Measurements from ENCODE around the gene DEAF1. TPM values are rescaled to one million over a fixed set of nuclear protein-coding genes. Genes with fewer than 3 reads are reported as not detected.

Gene DEAF1
- total RNA-seq, 2 donors from 2014 or later, result 40.5 to 66.1 TPM

GRCh38 chr11:726278-727220, 31.5 kb upstream of the DEAF1 start:
- H3K9me3 Mint-ChIP-seq, result no peaks in the 10 kb centered on the region
- ATAC-seq (replicated peaks in 1 of 2), result peak; percentile 44 to 68

DNA sequence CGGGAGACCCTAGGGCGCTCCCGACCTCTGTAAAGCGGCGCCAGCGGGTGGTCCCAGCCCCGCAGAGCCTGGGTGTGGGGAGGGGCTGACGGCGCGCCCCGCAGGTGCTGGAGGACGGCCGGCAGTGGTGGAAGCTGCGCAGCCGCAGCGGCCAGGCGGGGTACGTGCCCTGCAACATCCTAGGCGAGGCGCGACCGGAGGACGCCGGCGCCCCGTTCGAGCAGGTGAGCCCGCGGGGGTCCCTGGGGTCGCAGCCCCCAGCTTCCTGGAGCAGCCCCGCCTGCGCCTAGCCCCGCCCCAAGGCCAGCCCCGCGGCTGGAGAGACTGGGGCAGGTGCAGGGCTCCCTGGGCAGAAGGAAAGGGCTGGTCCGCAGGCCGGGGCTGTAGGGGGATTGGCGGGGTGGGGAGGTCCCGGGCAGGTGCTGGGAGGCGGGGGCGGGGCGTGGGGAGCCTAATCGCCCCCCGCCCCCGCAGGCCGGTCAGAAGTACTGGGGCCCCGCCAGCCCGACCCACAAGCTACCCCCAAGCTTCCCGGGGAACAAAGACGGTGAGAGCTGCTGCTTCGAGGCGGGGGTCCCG, 30.7 kb upstream of the DEAF1 start:
- peak; percentile 3 to 17 for ATAC-seq (replicated peaks in 1 of 2)
- Mint-ChIP-seq H3K27me3 (ENCODE audit: low read depth) (peaks cover 12% of the 10 kb centered on the region), H3K9me3 (no peaks in the 10 kb centered on the region), H3K4me3 (peak overlapping the region; percentile 63 to 81), H3K4me1 (ENCODE audit: low read depth) (peaks cover 20% of the 10 kb centered on the region), H3K27ac (no peak overlapping the region), H3K36me3 (ENCODE audit: insufficient read depth in 2 of 2) (peaks cover 0 to 2% of the 10 kb centered on the region in 2 donors)
- DNase-seq, result no peak

More at GRCh38 chr11:726278-727220, 31.5 kb upstream of the DEAF1 start:
- Mint-ChIP-seq H3K36me3 (ENCODE audit: insufficient read depth in 2 of 2) (peaks cover 0 to 2% of the 10 kb centered on the region in 2 donors), H3K27me3 (ENCODE audit: low read depth) (peaks cover 8% of the 10 kb centered on the region), H3K4me1 (ENCODE audit: low read depth) (peaks cover 16% of the 10 kb centered on the region), H3K4me3 (peak overlapping the region; percentile 65 to 81), H3K27ac (no peak overlapping the region)
- DNase-seq, result peak; percentile 69 to 70

- peaks cover 20% of the 10 kb centered on the region for H3K4me1 Mint-ChIP-seq (ENCODE audit: low read depth)
- peak overlapping the region; percentile 63 to 81 for H3K4me3 Mint-ChIP-seq
- no peak overlapping the region for H3K27ac Mint-ChIP-seq
- H3K9me3 Mint-ChIP-seq, result no peaks in the 10 kb centered on the region
- peaks cover 16% of the 10 kb centered on the region for H3K27me3 Mint-ChIP-seq (ENCODE audit: low read depth)
- no peak for ATAC-seq (replicated peaks in 1 of 2)
- no peak for DNase-seq
- H3K36me3 Mint-ChIP-seq (ENCODE audit: insufficient read depth in 2 of 2), result peaks cover 0 to 2% of the 10 kb centered on the region in 2 donors
These were observed 29.9 kb upstream of the DEAF1 start for GRCh38 chr11:724778-725386.

GRCh38 chr11:724049-724777, 29.2 kb upstream of the DEAF1 start:
- no peak for ATAC-seq (replicated peaks in 1 of 2)
- Mint-ChIP-seq H3K27me3 (ENCODE audit: low read depth) (peaks cover 23% of the 10 kb centered on the region), H3K4me1 (ENCODE audit: low read depth) (peaks cover 20% of the 10 kb centered on the region), H3K4me3 (no peak overlapping the region), H3K27ac (no peak overlapping the region), H3K9me3 (no peaks in the 10 kb centered on the region), H3K36me3 (ENCODE audit: insufficient read depth in 2 of 2) (peaks cover 0 to 2% of the 10 kb centered on the region in 2 donors)
- DNase-seq, result no peak

- H3K4me1 Mint-ChIP-seq (ENCODE audit: low read depth), result peaks cover 20% of the 10 kb centered on the region
- ATAC-seq (replicated peaks in 1 of 2) (peak; percentile 20 to 61), DNase-seq (peak; percentile 53)
- H3K27ac Mint-ChIP-seq, result no peak overlapping the region
- peak overlapping the region; percentile 46 to 84 for H3K4me3 Mint-ChIP-seq
- H3K36me3 Mint-ChIP-seq (ENCODE audit: insufficient read depth in 2 of 2), result peaks cover 0 to 2% of the 10 kb centered on the region in 2 donors
- no peaks in the 10 kb centered on the region for H3K9me3 Mint-ChIP-seq
- peaks cover 25% of the 10 kb centered on the region for H3K27me3 Mint-ChIP-seq (ENCODE audit: low read depth)
These were observed 28.3 kb upstream of the DEAF1 start for GRCh38 chr11:723120-723883.

DNA sequence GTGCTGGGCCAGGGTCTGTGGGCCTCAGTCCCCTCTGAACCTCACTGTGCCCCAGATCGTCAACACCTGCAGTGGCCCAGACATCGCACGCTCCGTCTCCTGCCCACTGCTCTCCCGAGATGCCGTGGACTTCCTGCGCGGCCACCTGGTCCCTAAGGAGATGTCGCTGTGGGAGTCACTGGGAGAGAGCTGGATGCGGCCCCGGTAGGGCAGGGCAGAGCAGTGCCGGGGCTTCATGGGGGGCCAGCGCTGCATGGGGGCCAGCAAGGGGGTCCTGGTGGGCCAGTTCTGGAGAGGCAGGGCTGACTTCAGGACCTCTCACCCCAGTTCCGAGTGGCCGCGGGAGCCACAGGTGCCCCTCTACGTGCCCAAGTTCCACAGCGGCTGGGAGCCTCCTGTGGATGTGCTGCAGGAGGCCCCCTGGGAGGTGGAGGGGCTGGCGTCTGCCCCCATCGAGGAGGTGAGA, 27.4 kb upstream of the DEAF1 start:
- Mint-ChIP-seq H3K4me3 (peak overlapping the region in 1 of 2 donors; percentile 73), H3K4me1 (ENCODE audit: low read depth) (peaks cover 16% of the 10 kb centered on the region), H3K9me3 (no peaks in the 10 kb centered on the region), H3K36me3 (ENCODE audit: insufficient read depth in 2 of 2) (peaks cover 0 to 2% of the 10 kb centered on the region in 2 donors), H3K27me3 (ENCODE audit: low read depth) (peaks cover 25% of the 10 kb centered on the region), H3K27ac (no peak overlapping the region)
- no peak for DNase-seq
- ATAC-seq (replicated peaks in 1 of 2), result no peak

DNA sequence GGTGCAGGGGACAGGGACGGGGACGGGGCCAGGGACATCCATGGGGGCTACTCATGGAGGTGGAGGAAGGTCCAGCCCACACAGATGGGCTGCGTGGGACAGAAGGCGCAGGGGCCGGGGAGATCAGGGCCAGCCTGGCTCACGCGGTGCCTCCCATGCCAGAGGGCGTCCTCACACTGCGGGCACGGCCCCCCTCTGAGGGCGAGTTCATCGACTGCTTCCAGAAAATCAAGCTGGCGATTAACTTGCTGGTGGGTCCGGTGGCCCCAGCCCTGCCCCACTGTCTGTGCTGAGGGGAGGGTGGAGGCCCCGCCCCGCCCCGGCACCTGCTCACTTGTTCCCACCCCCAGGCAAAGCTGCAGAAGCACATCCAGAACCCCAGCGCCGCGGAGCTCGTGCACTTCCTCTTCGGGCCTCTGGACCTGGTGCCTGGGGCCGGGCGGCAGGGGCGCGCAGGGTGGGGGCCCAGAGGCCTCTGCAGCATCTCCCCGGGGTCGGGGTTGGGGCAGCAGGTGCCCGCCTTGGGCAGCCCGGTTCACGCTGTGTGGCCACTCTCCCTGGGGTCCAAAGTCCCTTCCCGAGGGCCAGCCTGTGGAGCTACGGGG, 26.8 kb upstream of the DEAF1 start:
- H3K27ac Mint-ChIP-seq, result no peak overlapping the region
- DNase-seq (peak; percentile 52 to 55), ATAC-seq (replicated peaks in 1 of 2) (peak; percentile 12 to 37)
- peaks cover 0 to 2% of the 10 kb centered on the region in 2 donors for H3K36me3 Mint-ChIP-seq (ENCODE audit: insufficient read depth in 2 of 2)
- H3K4me1 Mint-ChIP-seq (ENCODE audit: low read depth), result peaks cover 16% of the 10 kb centered on the region
- H3K27me3 Mint-ChIP-seq (ENCODE audit: low read depth), result peaks cover 25% of the 10 kb centered on the region
- peak overlapping the region; percentile 69 to 73 for H3K4me3 Mint-ChIP-seq
- no peaks in the 10 kb centered on the region for H3K9me3 Mint-ChIP-seq

GRCh38 chr11:721247-721740, 26.3 kb upstream of the DEAF1 start:
- Mint-ChIP-seq H3K4me1 (ENCODE audit: low read depth) (peaks cover 16% of the 10 kb centered on the region), H3K4me3 (peak overlapping the region; percentile 69 to 73), H3K27ac (no peak overlapping the region), H3K27me3 (ENCODE audit: low read depth) (peaks cover 25% of the 10 kb centered on the region), H3K36me3 (ENCODE audit: insufficient read depth in 2 of 2) (peaks cover 0 to 2% of the 10 kb centered on the region in 2 donors), H3K9me3 (no peaks in the 10 kb centered on the region)
- DNase-seq (no peak), ATAC-seq (replicated peaks in 1 of 2) (no peak)

GRCh38 chr11:720642-721246, 25.7 kb upstream of the DEAF1 start:
- H3K9me3 Mint-ChIP-seq, result no peaks in the 10 kb centered on the region
- H3K27ac Mint-ChIP-seq, result no peak overlapping the region
- peaks cover 25% of the 10 kb centered on the region for H3K27me3 Mint-ChIP-seq (ENCODE audit: low read depth)
- H3K36me3 Mint-ChIP-seq (ENCODE audit: insufficient read depth in 2 of 2), result peaks cover 0 to 2% of the 10 kb centered on the region in 2 donors
- DNase-seq (no peak), ATAC-seq (replicated peaks in 1 of 2) (peak; percentile 45 to 53)
- H3K4me3 Mint-ChIP-seq, result peak overlapping the region; percentile 69 to 73
- H3K4me1 Mint-ChIP-seq (ENCODE audit: low read depth), result peaks cover 16% of the 10 kb centered on the region

GRCh38 chr11:720017-720641, 25.1 kb upstream of the DEAF1 start:
- H3K9me3 Mint-ChIP-seq, result peaks cover 0 to 3% of the 10 kb centered on the region in 2 donors
- peak overlapping the region; percentile 59 to 73 for H3K4me3 Mint-ChIP-seq
- ATAC-seq (replicated peaks in 1 of 2), result no peak
- DNase-seq, result no peak
- H3K27me3 Mint-ChIP-seq (ENCODE audit: low read depth), result peaks cover 25% of the 10 kb centered on the region
- H3K4me1 Mint-ChIP-seq (ENCODE audit: low read depth), result peaks cover 12% of the 10 kb centered on the region
- peaks cover 0 to 2% of the 10 kb centered on the region in 2 donors for H3K36me3 Mint-ChIP-seq (ENCODE audit: insufficient read depth in 2 of 2)
- H3K27ac Mint-ChIP-seq, result no peak overlapping the region

All from activated T-cell treated with anti-CD3 and anti-CD28 coated beads, Interleukin-2, amount 50 U/mL, for 72 hours (primary cell).